ENCODE measurements around the gene TBPL2.
"Not testable (repeated sequence)": the region's sequence is repeated elsewhere in the genome, so short reads cannot be mapped to it uniquely, and the experiment has no call there.

Gene TBPL2

GRCh38 chr14:55399852-55400251, 40.6 kb downstream of the TBPL2 start:
- no peak for DNase-seq

- DNase-seq, result no peak
Measured at GRCh38 chr14:55399183-55399582, 41.2 kb downstream of the TBPL2 start.

GRCh38 chr14:55398679-55399078, 41.7 kb downstream of the TBPL2 start:
- no peak for DNase-seq

- no peak for DNase-seq
Measured at GRCh38 chr14:55389330-55389729, 51.1 kb downstream of the TBPL2 start.

GRCh38 chr14:55388160-55388559, 52.3 kb downstream of the TBPL2 start:
- DNase-seq, result no peak

- no peak for DNase-seq
Measured at GRCh38 chr14:55387121-55387520, 53.3 kb downstream of the TBPL2 start.

GRCh38 chr14:55386037-55386808, 54.2 kb downstream of the TBPL2 start:
- DNase-seq, result no peak

- DNase-seq, result no peak
Measured at GRCh38 chr14:55384536-55384935, 55.9 kb downstream of the TBPL2 start.

GRCh38 chr14:55383541-55384140, 56.8 kb downstream of the TBPL2 start:
- DNase-seq, result no peak

- not testable (repeated sequence) for DNase-seq
Measured at GRCh38 chr14:55383056-55383466, 57.4 kb downstream of the TBPL2 start.

- no peak for DNase-seq
Measured at GRCh38 chr14:55382483-55382882, 57.9 kb downstream of the TBPL2 start.

GRCh38 chr14:55381561-55381960, 58.9 kb downstream of the TBPL2 start:
- no peak for DNase-seq

GRCh38 chr14:55381040-55381439, 59.4 kb downstream of the TBPL2 start:
- DNase-seq, result no peak

- DNase-seq, result no peak
Measured at GRCh38 chr14:55377236-55377635, 63.2 kb downstream of the TBPL2 start.

- no peak for DNase-seq
Measured at GRCh38 chr14:55374771-55375170, 65.6 kb downstream of the TBPL2 start.

GRCh38 chr14:55373784-55374705, 66.4 kb downstream of the TBPL2 start:
- DNase-seq, result no peak

- no peak for DNase-seq
Measured at GRCh38 chr14:55372825-55373224, 67.6 kb downstream of the TBPL2 start.

GRCh38 chr14:55372423-55372822, 68.0 kb downstream of the TBPL2 start:
- no peak for DNase-seq

GRCh38 chr14:55370883-55371455, 69.4 kb downstream of the TBPL2 start:
- DNase-seq, result no peak

- DNase-seq, result no peak
Measured at GRCh38 chr14:55366271-55366670, 74.1 kb downstream of the TBPL2 start.
